ENCODE results near the gene FLRT2. TPM values are rescaled to one million over a fixed set of nuclear protein-coding genes. Genes with fewer than 3 reads are reported as not detected.

FLRT2 gene
- total and polyA plus RNA-seq, 2 experiments from 2014 or later: 40.0 to 94.1 TPM

GRCh38 chr14:85514487-85514886 is 15.5 kb upstream of the FLRT2 start:
- H3K9me2 ChIP-seq (ENCODE audit: insufficient read depth): no peaks in the 10 kb centered on the region
- no peak overlapping the region for H3K27ac ChIP-seq
- no peaks in the 10 kb centered on the region for H4K20me1 ChIP-seq (ENCODE audit: insufficient read depth)
- WGBS, 2 experiments (ENCODE audit: low coverage in 1 of 2, low lambda C conversion rate in 2 of 2, missing lambda C conversion rate in 2 of 2): 98% methylated on average over 2 of the region's 2 CpGs
- DNase-seq: no peak
- no peaks in the 10 kb centered on the region for H3K79me2 ChIP-seq (ENCODE audit: insufficient read depth)
- no peak for TF ChIP-seq EZH2 (IDR thresholded peaks at IDR 0.05; ENCODE audit: insufficient read depth, poor library complexity, severe bottlenecking)
- no peak for TF ChIP-seq EZH2phosphoT487 (IDR thresholded peaks at IDR 0.05; ENCODE audit: insufficient read depth, low read depth)
- no peaks in the 10 kb centered on the region for H3K36me3 ChIP-seq (ENCODE audit: low read depth)
- no peak overlapping the region for H2AFZ ChIP-seq
- no peak overlapping the region for H3K4me3 ChIP-seq
- no peaks in the 10 kb centered on the region for H3K9me3 ChIP-seq (ENCODE audit: low read depth)
- H3K27me3 ChIP-seq (replicated peaks; ENCODE audit: insufficient read depth): no peaks in the 10 kb centered on the region
- H3K4me1 ChIP-seq (ENCODE audit: insufficient read depth): peaks cover 26% of the 10 kb centered on the region
- in situ Hi-C loops (cut with MboI): no loop called here
- H3K4me2 ChIP-seq (ENCODE audit: unreplicated experiment): no peak overlapping the region
- peaks cover 24% of the 10 kb centered on the region for H3F3A ChIP-seq (ENCODE audit: insufficient read depth)
- no peak overlapping the region for H3K9ac ChIP-seq

DNA sequence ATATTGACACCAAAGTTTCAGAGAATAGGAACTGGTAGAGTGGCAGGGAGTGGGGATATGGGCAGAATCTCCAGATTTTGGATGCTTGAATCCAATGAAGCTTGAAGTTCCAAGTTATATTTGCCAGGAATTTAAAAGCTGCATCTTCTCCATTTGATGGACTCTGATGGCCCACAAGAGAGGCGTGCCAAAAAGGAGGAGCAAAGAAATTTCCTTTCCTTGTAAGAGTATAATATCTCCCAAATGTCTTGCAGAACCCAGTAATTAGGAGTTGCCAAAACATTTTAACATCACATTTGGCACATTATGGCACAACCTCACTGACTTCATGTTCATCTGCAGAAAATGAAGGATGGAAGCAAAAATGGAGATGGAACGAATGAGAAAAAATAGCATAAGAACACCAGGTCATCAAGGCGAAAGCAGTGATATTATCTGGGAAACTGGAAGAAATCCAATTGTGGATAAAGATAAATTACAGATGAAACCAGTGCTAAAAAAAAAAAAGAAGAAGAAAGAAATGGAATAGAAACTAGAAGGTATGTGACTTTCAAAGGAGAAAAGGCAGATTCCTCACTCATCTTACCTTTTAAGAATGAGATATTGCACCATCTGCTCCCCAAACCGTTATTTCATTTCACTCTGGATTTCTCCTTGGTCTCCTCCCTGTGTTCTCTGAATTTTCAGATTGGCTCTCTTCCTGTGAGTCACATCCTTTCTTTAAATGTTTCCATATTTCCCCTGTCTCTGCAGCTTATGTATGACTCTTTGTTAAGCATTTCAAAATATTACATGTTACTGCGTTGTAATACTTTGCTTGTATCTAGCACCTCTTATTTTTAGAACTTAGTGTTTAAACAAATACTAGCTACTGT is 13.5 kb upstream of the FLRT2 start:
- 3 to 6% methylated on average over 5 of the region's 5 CpGs for WGBS, 2 experiments (ENCODE audit: low coverage in 1 of 2, low lambda C conversion rate in 2 of 2, missing lambda C conversion rate in 2 of 2)
- H3K9ac ChIP-seq: peak overlapping the region; percentile 45
- peaks cover 24% of the 10 kb centered on the region for H3F3A ChIP-seq (ENCODE audit: insufficient read depth)
- no peaks in the 10 kb centered on the region for H3K36me3 ChIP-seq (ENCODE audit: low read depth)
- H3K27me3 ChIP-seq (replicated peaks; ENCODE audit: insufficient read depth): no peaks in the 10 kb centered on the region
- TF ChIP-seq EZH2 (IDR thresholded peaks at IDR 0.05; ENCODE audit: insufficient read depth, poor library complexity, severe bottlenecking): no peak
- 0 out of 2 replicates have a peak, but pooled peaks have one; percentile 37 for TF ChIP-seq EZH2phosphoT487 (IDR thresholded peaks at IDR 0.05; ENCODE audit: insufficient read depth, low read depth)
- no peaks in the 10 kb centered on the region for H3K9me3 ChIP-seq (ENCODE audit: low read depth)
- no peaks in the 10 kb centered on the region for H3K79me2 ChIP-seq (ENCODE audit: insufficient read depth)
- H3K4me2 ChIP-seq (ENCODE audit: unreplicated experiment): peak overlapping the region; percentile 89
- H3K4me3 ChIP-seq: peak overlapping the region; percentile 64
- no peaks in the 10 kb centered on the region for H4K20me1 ChIP-seq (ENCODE audit: insufficient read depth)
- H3K4me1 ChIP-seq (ENCODE audit: insufficient read depth): peaks cover 22% of the 10 kb centered on the region
- H3K9me2 ChIP-seq (ENCODE audit: insufficient read depth): no peaks in the 10 kb centered on the region
- in situ Hi-C loops (cut with MboI): no loop called here
- DNase-seq: peak; percentile 93
- peak overlapping the region; percentile 51 for H2AFZ ChIP-seq
- H3K27ac ChIP-seq: peak overlapping the region; percentile 79

GRCh38 chr14:85517114-85517688 is 12.7 kb upstream of the FLRT2 start:
- in situ Hi-C loops (cut with MboI): no loop called here
- H3K27ac ChIP-seq: peak overlapping the region; percentile 79

DNA sequence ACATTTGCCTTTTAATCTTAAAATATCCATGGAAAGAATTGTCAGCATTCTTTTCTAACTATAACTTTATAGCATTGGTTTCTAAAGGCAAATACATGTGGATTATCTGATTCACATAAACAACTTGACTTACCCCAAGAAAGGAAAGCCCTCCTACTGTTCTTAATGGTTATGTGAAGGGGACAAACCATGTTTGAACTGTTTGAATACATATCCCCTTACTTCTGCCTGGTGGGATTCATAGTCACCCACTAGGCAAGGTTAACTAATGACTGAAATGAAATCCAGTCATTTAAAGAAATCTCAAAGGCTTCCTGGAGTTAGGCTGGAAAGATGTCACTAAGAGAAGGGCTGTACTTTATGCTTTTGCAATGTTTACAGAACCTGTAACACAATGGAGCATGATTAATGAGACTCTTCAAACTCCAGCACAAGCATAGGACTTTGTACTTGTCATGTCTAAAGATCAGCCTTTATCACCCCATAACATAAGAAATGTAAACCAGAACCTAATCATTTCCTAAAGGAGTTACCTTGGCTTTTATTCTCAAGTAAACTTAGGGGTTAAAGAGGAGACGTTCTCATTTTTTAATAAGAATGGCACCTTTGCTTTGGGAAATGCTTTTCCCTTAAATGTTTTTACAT is 10.2 kb upstream of the FLRT2 start:
- H3K4me1 ChIP-seq (ENCODE audit: insufficient read depth): peaks cover 22% of the 10 kb centered on the region
- H3K79me2 ChIP-seq (ENCODE audit: insufficient read depth): no peaks in the 10 kb centered on the region
- 93 to 96% methylated on average over 1 of the region's 1 CpG for WGBS, 2 experiments (ENCODE audit: low coverage in 1 of 2, low lambda C conversion rate in 2 of 2, missing lambda C conversion rate in 2 of 2)
- no peak for TF ChIP-seq EZH2phosphoT487 (IDR thresholded peaks at IDR 0.05; ENCODE audit: insufficient read depth, low read depth)
- TF ChIP-seq EZH2 (IDR thresholded peaks at IDR 0.05; ENCODE audit: insufficient read depth, poor library complexity, severe bottlenecking): no peak
- in situ Hi-C loops (cut with MboI): loop anchor here (10.0 kb wide), 2 partner anchors 105 to 325 kb away; no protein-coding TSS in a partner anchor
- H3K36me3 ChIP-seq (ENCODE audit: low read depth): no peaks in the 10 kb centered on the region
- H3K27me3 ChIP-seq (replicated peaks; ENCODE audit: insufficient read depth): no peaks in the 10 kb centered on the region
- H3K4me2 ChIP-seq (ENCODE audit: unreplicated experiment): no peak overlapping the region
- no peak overlapping the region for H2AFZ ChIP-seq
- H4K20me1 ChIP-seq (ENCODE audit: insufficient read depth): no peaks in the 10 kb centered on the region
- H3K4me3 ChIP-seq: no peak overlapping the region
- no peaks in the 10 kb centered on the region for H3K9me3 ChIP-seq (ENCODE audit: low read depth)
- no peak for DNase-seq
- H3F3A ChIP-seq (ENCODE audit: insufficient read depth): peaks cover 24% of the 10 kb centered on the region
- no peak overlapping the region for H3K27ac ChIP-seq
- H3K9me2 ChIP-seq (ENCODE audit: insufficient read depth): no peaks in the 10 kb centered on the region
- no peak overlapping the region for H3K9ac ChIP-seq

More at GRCh38 chr14:85517114-85517688, 12.7 kb upstream of the FLRT2 start:
- peak overlapping the region; percentile 21; the same call in 1 of the 2 replicates for H3K9ac ChIP-seq
- no peaks in the 10 kb centered on the region for H3K9me2 ChIP-seq (ENCODE audit: insufficient read depth)
- H3K4me2 ChIP-seq (ENCODE audit: unreplicated experiment): peak overlapping the region; percentile 89
- 95 to 100% methylated on average over 2 of the region's 2 CpGs for WGBS, 2 experiments (ENCODE audit: low coverage in 1 of 2, low lambda C conversion rate in 2 of 2, missing lambda C conversion rate in 2 of 2)
- peak overlapping the region; percentile 64; the same call in 1 of the 2 replicates for H3K4me3 ChIP-seq
- DNase-seq: no peak
- H3K36me3 ChIP-seq (ENCODE audit: low read depth): no peaks in the 10 kb centered on the region
- H3K9me3 ChIP-seq (ENCODE audit: low read depth): no peaks in the 10 kb centered on the region
- H3K4me1 ChIP-seq (ENCODE audit: insufficient read depth): peaks cover 22% of the 10 kb centered on the region
- TF ChIP-seq EZH2phosphoT487 (IDR thresholded peaks at IDR 0.05; ENCODE audit: insufficient read depth, low read depth): no peak
- TF ChIP-seq EZH2 (IDR thresholded peaks at IDR 0.05; ENCODE audit: insufficient read depth, poor library complexity, severe bottlenecking): no peak
- H2AFZ ChIP-seq: no peak overlapping the region
- H3F3A ChIP-seq (ENCODE audit: insufficient read depth): peaks cover 24% of the 10 kb centered on the region
- no peaks in the 10 kb centered on the region for H3K27me3 ChIP-seq (replicated peaks; ENCODE audit: insufficient read depth)
- H4K20me1 ChIP-seq (ENCODE audit: insufficient read depth): no peaks in the 10 kb centered on the region
- H3K79me2 ChIP-seq (ENCODE audit: insufficient read depth): no peaks in the 10 kb centered on the region
